Activated CD8-positive, alpha-beta T cell treated with anti-CD3 and anti-CD28 coated beads for 36 hours (primary cell): ENCODE measurements around the gene SMARCAL1. TPM values are rescaled to one million over a fixed set of nuclear protein-coding genes. Genes with fewer than 3 reads are reported as not detected.

Source experiments
- ATAC-seq: fragments of 200-7000 bp; cut with Tn5 transposase; one replicate; pipeline ENCODE4 v1.10.0; 2021; ENCODE audit warnings: mild to moderate bottlenecking, moderate library complexity
- CTCF ChIA-PET: fragments of 350-600 bp; sonication (Branson Sonifier 250); formaldehyde crosslinking; loops from one replicate; lab custom pipeline; 2021; ENCODE audit warnings: antibody characterized with exemption; lab: Charles Lee
- POLR2A ChIA-PET: fragments of 350-600 bp; sonication (Branson Sonifier 250); formaldehyde crosslinking; loops from one replicate; lab custom pipeline; 2021; ENCODE audit warnings: antibody characterized with exemption; lab: Charles Lee
- DNase-seq: peaks from one replicate; pipeline ENCODE4 v3.0.0-alpha.2; 2020
- H3K27ac Mint-ChIP-seq: one replicate; pipeline ENCODE4 v1.8.0; 2021; ENCODE audit warnings: mild to moderate bottlenecking, mixed read lengths
- H3K27me3 Mint-ChIP-seq: one replicate; pipeline ENCODE4 v1.8.0; 2021; ENCODE audit warnings: mixed read lengths
- H3K36me3 Mint-ChIP-seq: one replicate; pipeline ENCODE4 v1.8.0; 2021; ENCODE audit warnings: low read depth, mixed read lengths
- H3K4me1 Mint-ChIP-seq: one replicate; pipeline ENCODE4 v1.8.0; 2021; ENCODE audit warnings: low read depth, mixed read lengths
- H3K4me3 Mint-ChIP-seq: one replicate; pipeline ENCODE4 v1.8.0; 2021; ENCODE audit warnings: mild to moderate bottlenecking, moderate library complexity, mixed read lengths
- H3K9me3 Mint-ChIP-seq: one replicate; pipeline ENCODE4 v1.8.0; 2021; ENCODE audit warnings: mixed read lengths
- CTCF ChIP-seq: fragments of 200-600 bp; IDR thresholded peaks from one replicate; pipeline ENCODE4 v1.8.0; 2022; ENCODE audit warnings: antibody characterized with exemption, mild to moderate bottlenecking
- intact Hi-C: fragments of 100-400 bp; cut with micrococcal nuclease; formaldehyde crosslinking; loops from one replicate; pipeline ENCODE4 v1.10.0; 2022
- total RNA-seq, 2 experiments: library from RNA; stranded (reverse); gene quantifications; one replicate each; pipeline ENCODE4 v1.2.3, GENCODE V29; 2021

Gene SMARCAL1
- total RNA-seq, 2 experiments from 2014 or later: 22.3 to 24.7 TPM

GRCh38 chr2:216428618-216429350 lies 16.5 kb downstream of the SMARCAL1 start:
- no peak for TF ChIP-seq CTCF
- Mint-ChIP-seq H3K36me3 (peaks cover 46% of the 10 kb centered on the region), H3K27ac (no peak overlapping the region), H3K4me1 (no peaks in the 10 kb centered on the region), H3K9me3 (peaks cover 3% of the 10 kb centered on the region), H3K4me3 (no peak overlapping the region), H3K27me3 (no peaks in the 10 kb centered on the region)
- POLR2A ChIA-PET: no interaction called here
- ATAC-seq (no peak), DNase-seq (no peak)
- intact Hi-C loops: no loop called here
- CTCF ChIA-PET: interaction anchor here (1.2 to 1.4 kb wide), 2 partner anchors 14 to 24 kb away, joined by 3 read pairs; no protein-coding TSS in a partner anchor

- ChIA-PET POLR2A (no interaction called here), CTCF (interaction anchor here (1.4 kb wide), 1 partner anchor 25 kb away, joined by 3 read pairs; no protein-coding TSS in a partner anchor)
- intact Hi-C loops: no loop called here
- no peaks in the 10 kb centered on the region for H3K4me1 Mint-ChIP-seq
- ATAC-seq (no peak), DNase-seq (no peak)
- no peak overlapping the region for H3K4me3 Mint-ChIP-seq
- no peaks in the 10 kb centered on the region for H3K27me3 Mint-ChIP-seq
- peaks cover 46% of the 10 kb centered on the region for H3K36me3 Mint-ChIP-seq
- TF ChIP-seq CTCF: no peak
- no peak overlapping the region for H3K27ac Mint-ChIP-seq
- peaks cover 3% of the 10 kb centered on the region for H3K9me3 Mint-ChIP-seq
These were observed 17.1 kb downstream of the SMARCAL1 start for GRCh38 chr2:216429428-216429827.

- H3K27ac Mint-ChIP-seq: no peak overlapping the region
- no peaks in the 10 kb centered on the region for H3K27me3 Mint-ChIP-seq
- H3K4me1 Mint-ChIP-seq: no peaks in the 10 kb centered on the region
- DNase-seq (no peak), ATAC-seq (no peak)
- H3K9me3 Mint-ChIP-seq: no peaks in the 10 kb centered on the region
- ChIA-PET CTCF (no interaction called here), POLR2A (no interaction called here)
- H3K4me3 Mint-ChIP-seq: no peak overlapping the region
- intact Hi-C loops: no loop called here
- peaks cover 43% of the 10 kb centered on the region for H3K36me3 Mint-ChIP-seq
- no peak for TF ChIP-seq CTCF
These were observed 18.7 kb downstream of the SMARCAL1 start for GRCh38 chr2:216430811-216431530.

GRCh38 chr2:216431531-216431856 lies 19.2 kb downstream of the SMARCAL1 start:
- no peaks in the 10 kb centered on the region for H3K4me1 Mint-ChIP-seq
- no peak overlapping the region for H3K27ac Mint-ChIP-seq
- H3K9me3 Mint-ChIP-seq: no peaks in the 10 kb centered on the region
- no peak for TF ChIP-seq CTCF
- H3K27me3 Mint-ChIP-seq: no peaks in the 10 kb centered on the region
- H3K4me3 Mint-ChIP-seq: no peak overlapping the region
- POLR2A ChIA-PET: no interaction called here
- H3K36me3 Mint-ChIP-seq: peaks cover 46% of the 10 kb centered on the region
- DNase-seq (no peak), ATAC-seq (no peak)
- intact Hi-C loops: no loop called here
- CTCF ChIA-PET: no interaction called here

- Mint-ChIP-seq H3K4me3 (no peak overlapping the region), H3K4me1 (no peaks in the 10 kb centered on the region), H3K27me3 (no peaks in the 10 kb centered on the region), H3K36me3 (peaks cover 46% of the 10 kb centered on the region), H3K9me3 (no peaks in the 10 kb centered on the region), H3K27ac (no peak overlapping the region)
- TF ChIP-seq CTCF: no peak
- intact Hi-C loops: no loop called here
- ATAC-seq (no peak), DNase-seq (no peak)
- POLR2A ChIA-PET: no interaction called here
- CTCF ChIA-PET: no interaction called here
These were observed 24.1 kb downstream of the SMARCAL1 start for GRCh38 chr2:216436383-216436782.
